ENCODE data around the gene UNK. TPM values are rescaled to one million over a fixed set of nuclear protein-coding genes. Genes with fewer than 3 reads are reported as not detected.

Gene UNK
- total and polyA plus RNA-seq, 2 of the 13 experiments (the other 11 are each of a cell fraction or from before 2014, with no cell fraction given): 31.6 to 33.0 TPM

DNA sequence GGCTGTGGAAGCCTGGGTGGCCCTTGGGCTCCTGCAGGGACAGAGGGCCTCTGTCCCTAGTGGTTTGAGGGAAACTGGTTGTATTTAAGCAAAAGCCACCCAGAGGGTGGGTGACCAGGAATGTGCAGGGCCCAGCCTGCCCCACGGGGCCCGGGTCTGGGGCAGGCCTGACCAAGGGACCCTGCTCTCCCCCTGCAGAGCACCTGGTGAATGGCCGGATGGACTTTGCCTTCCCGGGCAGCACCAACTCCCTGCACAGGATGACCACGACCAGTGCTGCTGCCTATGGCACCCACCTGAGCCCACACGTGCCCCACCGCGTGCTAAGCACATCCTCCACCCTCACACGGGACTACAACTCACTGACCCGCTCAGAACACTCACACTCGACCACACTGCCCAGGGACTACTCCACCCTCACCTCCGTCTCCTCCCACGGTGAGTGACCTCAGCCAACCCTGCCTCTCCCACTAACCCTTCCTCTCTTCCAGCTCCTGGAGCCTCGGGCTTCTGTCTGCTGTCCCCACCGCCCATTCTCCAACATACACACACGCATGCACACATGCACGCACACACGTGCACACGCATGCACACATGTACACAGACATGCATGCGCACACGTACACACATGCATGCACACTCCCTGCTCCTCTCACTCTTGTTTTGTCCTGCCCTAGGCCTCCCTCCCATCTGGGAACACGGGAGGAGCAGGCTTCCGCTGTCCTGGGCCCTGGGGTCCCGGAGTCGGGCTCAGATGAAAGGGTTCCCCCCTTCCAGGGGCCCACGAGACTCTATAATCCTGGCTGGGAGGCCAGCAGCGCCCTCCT lies 30.0 kb upstream of the UNK start (continued):
- TF ChIP-seq ZNF318 (CRISPR knock-in tag; IDR thresholded peaks at IDR 0.05) (peak; percentile 71; the same call in 1 of the 2 replicates), SP2 (CRISPR knock-in tag; IDR thresholded peaks at IDR 0.05) (no peak), TBP (CRISPR knock-in tag; IDR thresholded peaks at IDR 0.05) (no peak), ZNF615 (CRISPR knock-in tag; IDR thresholded peaks at IDR 0.05; ENCODE audit: borderline replicate concordance) (no peak)

All from HepG2 (cell line).